GM12872 (cell line): ENCODE measurements around the gene GPR37L1.

Source experiments
- TF ChIP-seq, protein P1 (sequence below): IDR thresholded peaks from 3 replicates; pipeline ENCODE4 v1.5.1; 2011; ENCODE audit warnings: low read depth, mild to moderate bottlenecking, low read length, moderate library complexity; ENCODE audit not compliant: insufficient read depth

GPR37L1 gene

DNA sequence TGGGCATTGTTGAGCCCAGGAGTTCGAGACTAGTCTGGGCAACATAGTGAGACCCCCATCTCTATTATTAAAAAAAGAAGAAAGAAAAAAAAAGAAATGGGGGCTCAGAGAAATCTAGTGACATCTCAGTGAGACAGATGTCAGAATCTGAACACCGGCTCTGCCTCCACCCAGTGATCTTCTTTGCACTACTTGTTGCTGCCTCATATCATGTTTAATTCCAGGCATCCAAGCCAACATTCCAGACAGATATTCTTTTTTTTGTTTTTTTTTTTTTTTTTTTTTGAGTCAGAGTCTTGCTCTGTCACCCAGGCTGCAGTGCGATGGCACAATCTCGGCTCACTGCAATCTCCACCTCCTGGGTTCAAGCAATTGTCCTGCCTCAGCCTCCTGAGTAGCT, 26.8 kb downstream of the GPR37L1 start:
- TF ChIP-seq, protein P1, sequence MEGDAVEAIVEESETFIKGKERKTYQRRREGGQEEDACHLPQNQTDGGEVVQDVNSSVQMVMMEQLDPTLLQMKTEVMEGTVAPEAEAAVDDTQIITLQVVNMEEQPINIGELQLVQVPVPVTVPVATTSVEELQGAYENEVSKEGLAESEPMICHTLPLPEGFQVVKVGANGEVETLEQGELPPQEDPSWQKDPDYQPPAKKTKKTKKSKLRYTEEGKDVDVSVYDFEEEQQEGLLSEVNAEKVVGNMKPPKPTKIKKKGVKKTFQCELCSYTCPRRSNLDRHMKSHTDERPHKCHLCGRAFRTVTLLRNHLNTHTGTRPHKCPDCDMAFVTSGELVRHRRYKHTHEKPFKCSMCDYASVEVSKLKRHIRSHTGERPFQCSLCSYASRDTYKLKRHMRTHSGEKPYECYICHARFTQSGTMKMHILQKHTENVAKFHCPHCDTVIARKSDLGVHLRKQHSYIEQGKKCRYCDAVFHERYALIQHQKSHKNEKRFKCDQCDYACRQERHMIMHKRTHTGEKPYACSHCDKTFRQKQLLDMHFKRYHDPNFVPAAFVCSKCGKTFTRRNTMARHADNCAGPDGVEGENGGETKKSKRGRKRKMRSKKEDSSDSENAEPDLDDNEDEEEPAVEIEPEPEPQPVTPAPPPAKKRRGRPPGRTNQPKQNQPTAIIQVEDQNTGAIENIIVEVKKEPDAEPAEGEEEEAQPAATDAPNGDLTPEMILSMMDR: no peak

DNA sequence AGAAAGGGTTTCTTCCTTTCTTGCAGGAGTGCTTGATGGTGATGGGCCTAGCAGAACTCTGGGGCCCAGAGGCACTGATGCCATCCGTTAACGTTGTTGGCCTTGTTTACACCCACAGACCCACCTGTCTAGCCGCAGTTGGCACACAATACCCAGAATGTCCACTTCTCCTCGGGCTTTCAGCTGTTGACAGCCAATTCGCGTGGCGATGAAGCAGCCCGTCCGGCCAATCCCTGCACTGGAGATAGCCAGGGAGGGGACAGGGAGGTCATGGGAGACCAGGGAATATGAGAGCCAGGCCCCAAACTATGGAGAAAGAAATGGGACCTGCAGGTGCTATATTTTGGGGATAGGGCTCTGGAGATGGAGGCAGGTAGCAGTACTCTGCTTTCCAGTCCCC, 27.5 kb downstream of the GPR37L1 start:
- TF ChIP-seq, protein P1: no peak

DNA sequence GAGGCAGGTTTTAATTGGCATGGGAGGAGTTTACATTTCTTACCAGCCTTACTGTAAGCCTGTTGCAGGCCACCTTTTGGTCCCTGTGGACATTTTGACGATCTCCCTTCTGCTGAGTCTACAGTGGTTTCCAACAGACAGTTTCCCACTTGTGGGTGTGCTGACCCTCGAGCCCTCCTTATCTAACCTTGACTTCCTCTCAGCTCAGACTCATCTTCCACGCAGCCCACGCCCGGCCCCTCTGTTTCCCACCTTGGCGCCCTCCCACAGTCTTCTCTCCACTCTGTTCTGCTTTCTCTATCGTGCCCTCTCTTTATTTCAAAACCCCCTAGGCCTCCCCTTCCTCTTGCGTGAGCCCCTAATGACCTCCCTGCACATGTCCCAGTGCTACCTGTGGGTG, 27.9 kb downstream of the GPR37L1 start:
- TF ChIP-seq, protein P1: no peak

DNA sequence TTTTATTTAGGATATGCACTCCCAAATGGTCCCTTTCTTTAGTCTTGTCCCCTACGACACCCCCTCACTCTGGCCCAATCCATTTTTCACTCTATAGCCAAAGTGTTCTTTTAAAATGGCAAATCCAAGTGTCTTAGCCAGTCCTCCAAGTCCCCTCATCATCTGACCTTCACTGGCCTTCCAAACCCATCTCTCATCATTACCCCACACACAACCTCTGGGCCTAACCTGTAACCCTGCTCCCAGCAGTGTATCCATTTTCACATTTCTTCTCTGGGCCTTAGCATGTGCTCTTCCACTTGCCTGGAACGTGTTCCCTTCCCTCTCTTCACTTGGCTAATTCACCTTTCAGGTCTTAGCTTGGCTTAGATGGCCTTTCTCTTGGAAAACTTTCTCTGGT, 28.3 kb downstream of the GPR37L1 start:
- TF ChIP-seq, protein P1: no peak

DNA sequence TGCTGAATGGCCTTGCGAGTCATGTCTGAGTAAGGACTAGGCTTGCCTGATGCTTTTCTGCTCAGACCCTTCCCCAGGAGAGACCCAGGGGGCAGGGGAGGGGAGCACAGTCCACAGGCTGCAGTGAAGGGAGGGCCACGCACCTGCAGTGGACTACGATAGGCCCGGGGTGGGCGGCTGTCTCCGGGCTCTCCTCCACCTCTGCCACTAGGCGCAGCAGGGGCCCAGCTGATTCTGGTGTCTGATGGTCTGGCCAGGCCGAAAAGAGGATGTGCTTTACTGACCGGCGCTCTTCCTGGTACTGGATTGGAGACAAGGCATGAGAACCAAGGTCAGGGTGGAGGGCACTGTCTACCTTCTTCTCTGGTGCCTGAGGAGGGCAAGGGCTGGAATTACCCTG, 29.7 kb downstream of the GPR37L1 start:
- TF ChIP-seq, protein P1: no peak

DNA sequence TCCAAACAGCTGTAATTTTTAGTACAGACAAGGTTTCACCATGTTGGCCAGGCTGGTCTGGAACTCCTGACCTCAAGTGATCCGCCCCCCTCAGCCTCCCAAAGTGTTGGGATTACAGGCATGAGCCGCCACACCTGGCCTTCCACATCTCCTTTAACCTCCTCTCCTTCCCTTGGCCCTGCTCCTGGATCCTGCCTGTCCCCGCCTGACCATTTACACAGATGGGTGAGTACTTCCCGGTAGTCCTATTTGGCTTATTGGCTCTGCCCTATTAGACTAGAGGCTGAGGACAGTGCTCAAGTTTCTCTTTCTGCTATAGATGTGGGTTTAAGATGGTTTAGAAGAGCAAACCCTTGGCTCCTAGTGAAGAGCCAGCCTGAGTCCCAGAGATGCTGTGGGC, 30.6 kb downstream of the GPR37L1 start:
- TF ChIP-seq, protein P1: no peak

DNA sequence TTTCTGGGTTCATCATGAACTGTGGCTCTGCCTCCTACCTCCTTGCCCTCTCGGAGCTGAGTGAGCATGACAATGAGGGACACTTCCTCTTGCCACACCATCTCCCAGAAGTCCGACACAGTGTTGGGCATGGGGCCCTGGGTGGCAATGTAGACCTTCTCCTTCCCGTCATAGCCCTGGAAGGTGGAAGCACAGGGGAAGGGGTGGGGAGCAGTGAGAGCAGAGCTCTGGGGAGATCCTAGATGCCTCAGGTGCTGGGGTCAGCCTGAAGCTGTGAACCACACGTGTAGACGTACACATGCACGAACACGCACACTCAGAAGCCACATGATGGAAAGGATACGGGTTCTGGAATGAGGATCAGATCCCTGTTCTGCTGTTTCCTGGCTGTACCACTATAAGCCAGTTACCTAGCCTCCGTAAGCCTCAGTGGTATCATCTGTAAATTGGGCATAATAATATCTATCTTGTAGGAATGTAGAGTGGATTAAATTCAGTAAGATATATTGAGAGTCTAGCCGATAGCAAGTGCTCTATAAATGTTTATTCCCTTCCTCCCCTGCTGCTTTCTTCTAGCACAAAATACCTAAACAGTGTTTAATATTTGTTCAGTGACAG, 31.5 kb downstream of the GPR37L1 start:
- TF ChIP-seq, protein P1: no peak
